Adrenal gland (tissue), 5 donors: ENCODE results near the gene ETFDH.

ENCODE experiments used
- POLR2A ChIP-seq, 2 donors: fragments of 450-650 bp; IDR thresholded peaks; one replicate each; pipeline ENCODE4 v1.6.1; 2017; ENCODE audit warnings: antibody characterized with exemption in 2 of 2, mild to moderate bottlenecking in 2 of 2, moderate library complexity in 1 of 2
- TF ChIP-seq, protein P1 (sequence below), 6 experiments: fragments of 450-650 bp in 4 of 6; fragments of 200-600 bp in 2 of 6; sonication (generic) in 1 of 6; IDR thresholded peaks; 1 replicate in 5 of 6; 2 replicates in 1 of 6; pipeline versions ENCODE4 v1.5.1 to v1.8.0; 2016 to 2021; ENCODE audit warnings: antibody characterized with exemption in 6 of 6, mild to moderate bottlenecking in 2 of 6, moderate library complexity in 1 of 6
- donor health status: DM: no; HTN: no; CAD: no.

DNA sequence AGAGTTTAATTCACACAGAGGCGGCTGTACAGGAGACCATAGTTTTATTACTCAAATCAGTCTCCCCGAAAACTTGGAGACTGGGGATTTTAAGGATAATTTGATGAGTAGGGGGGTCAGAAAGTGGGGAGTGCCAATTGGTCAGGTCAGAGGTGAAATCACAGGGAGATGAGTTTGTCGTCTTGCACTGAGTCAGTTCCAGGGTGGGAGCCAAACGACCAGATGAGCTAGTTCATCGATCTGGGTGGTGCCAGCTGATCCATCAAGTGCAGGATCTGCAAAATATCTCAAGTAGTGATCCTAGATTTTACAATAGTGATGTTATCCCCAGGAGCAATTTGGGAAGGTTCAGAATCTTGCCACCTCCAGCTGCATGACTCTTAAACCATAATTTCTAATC is 4.0 kb downstream of the ETFDH start:
- TF ChIP-seq, protein P1, sequence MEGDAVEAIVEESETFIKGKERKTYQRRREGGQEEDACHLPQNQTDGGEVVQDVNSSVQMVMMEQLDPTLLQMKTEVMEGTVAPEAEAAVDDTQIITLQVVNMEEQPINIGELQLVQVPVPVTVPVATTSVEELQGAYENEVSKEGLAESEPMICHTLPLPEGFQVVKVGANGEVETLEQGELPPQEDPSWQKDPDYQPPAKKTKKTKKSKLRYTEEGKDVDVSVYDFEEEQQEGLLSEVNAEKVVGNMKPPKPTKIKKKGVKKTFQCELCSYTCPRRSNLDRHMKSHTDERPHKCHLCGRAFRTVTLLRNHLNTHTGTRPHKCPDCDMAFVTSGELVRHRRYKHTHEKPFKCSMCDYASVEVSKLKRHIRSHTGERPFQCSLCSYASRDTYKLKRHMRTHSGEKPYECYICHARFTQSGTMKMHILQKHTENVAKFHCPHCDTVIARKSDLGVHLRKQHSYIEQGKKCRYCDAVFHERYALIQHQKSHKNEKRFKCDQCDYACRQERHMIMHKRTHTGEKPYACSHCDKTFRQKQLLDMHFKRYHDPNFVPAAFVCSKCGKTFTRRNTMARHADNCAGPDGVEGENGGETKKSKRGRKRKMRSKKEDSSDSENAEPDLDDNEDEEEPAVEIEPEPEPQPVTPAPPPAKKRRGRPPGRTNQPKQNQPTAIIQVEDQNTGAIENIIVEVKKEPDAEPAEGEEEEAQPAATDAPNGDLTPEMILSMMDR (IDR thresholded peaks at IDR 0.05) = no peak
- TF ChIP-seq POLR2A (IDR thresholded peaks at IDR 0.05) = no peak
